Prostate gland (tissue), 2 donors: ENCODE results near the gene KLF1.

ENCODE experiments used
- POLR2AphosphoS5 ChIP-seq: sonication (generic); formaldehyde crosslinking; IDR thresholded peaks from one replicate; pipeline ENCODE4 v1.6.1; 2017; ENCODE audit warnings: antibody characterized with exemption
- TF ChIP-seq, protein P1 (sequence below), 4 experiments: fragments of 200-600 bp in 2 of 4; fragments of 450-650 bp in 2 of 4; sonication (generic) in 2 of 4; IDR thresholded peaks; 1 replicate in 3 of 4; 2 replicates in 1 of 4; pipeline ENCODE4 v1.5.1; 2016 to 2019; ENCODE audit warnings: antibody characterized with exemption in 4 of 4, mild to moderate bottlenecking in 2 of 4, moderate library complexity in 2 of 4

DNA sequence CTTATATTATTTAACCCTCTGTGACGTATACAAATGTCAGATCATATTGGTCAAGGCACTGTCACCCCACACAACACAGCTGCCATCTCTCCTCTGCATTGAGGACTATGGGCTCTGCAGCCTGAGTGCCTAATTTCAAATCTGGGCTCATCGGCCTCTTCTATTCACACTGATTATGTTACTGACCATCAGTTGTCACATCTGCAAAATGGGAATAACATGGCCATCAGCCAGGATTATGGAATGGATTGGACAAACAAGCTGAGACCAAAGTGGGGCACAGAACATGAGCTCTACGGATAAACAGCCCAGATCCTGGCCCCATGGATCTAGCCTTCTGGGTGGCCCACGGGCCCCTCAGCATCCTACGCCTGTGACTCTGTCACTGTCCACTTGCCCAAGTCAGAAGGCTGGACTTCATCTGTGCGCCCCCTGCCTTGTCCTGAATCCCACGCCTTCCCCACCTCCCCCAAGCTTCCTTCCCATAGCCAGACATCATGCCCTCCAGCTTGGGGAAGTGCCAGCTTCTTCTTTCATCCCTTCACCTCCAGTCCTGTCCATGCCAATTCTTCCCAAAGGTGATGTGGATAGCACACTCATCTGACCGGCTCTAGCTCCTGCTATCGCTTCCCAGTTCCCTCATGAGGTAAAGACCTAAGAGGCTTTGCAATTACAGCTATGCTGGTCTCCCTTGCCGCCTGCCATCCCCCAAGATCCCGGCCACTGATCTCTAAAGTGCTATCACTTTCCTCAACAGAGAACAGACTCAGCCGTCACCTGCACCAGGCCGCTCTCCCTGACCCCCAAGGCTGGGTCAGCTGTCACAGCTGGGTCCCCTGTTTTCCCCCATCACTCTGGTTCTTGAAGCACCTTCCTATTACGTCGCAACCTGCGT, 45.6 kb upstream of the KLF1 start:
- TF ChIP-seq, protein P1, sequence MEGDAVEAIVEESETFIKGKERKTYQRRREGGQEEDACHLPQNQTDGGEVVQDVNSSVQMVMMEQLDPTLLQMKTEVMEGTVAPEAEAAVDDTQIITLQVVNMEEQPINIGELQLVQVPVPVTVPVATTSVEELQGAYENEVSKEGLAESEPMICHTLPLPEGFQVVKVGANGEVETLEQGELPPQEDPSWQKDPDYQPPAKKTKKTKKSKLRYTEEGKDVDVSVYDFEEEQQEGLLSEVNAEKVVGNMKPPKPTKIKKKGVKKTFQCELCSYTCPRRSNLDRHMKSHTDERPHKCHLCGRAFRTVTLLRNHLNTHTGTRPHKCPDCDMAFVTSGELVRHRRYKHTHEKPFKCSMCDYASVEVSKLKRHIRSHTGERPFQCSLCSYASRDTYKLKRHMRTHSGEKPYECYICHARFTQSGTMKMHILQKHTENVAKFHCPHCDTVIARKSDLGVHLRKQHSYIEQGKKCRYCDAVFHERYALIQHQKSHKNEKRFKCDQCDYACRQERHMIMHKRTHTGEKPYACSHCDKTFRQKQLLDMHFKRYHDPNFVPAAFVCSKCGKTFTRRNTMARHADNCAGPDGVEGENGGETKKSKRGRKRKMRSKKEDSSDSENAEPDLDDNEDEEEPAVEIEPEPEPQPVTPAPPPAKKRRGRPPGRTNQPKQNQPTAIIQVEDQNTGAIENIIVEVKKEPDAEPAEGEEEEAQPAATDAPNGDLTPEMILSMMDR (IDR thresholded peaks at IDR 0.05), result no peak
- no peak for TF ChIP-seq POLR2AphosphoS5
